ES-I3 (cell line): Measurements from ENCODE around the gene AVEN.
A peak's percentile ranks its signal among the peaks of the same experiment; 100 is the strongest.

ENCODE experiments used
- H3K36me3 ChIP-seq: 2 replicates; pipeline ENCODE4 v1.6.1; 2013; ENCODE audit warnings: mild to moderate bottlenecking, low read length, control low read depth, moderate library complexity; ENCODE audit not compliant: insufficient read depth
- H3K4me1 ChIP-seq: 2 replicates; pipeline ENCODE4 v1.6.1; 2013; ENCODE audit warnings: mild to moderate bottlenecking, control low read depth, low read length; ENCODE audit not compliant: insufficient read depth
- H3K9ac ChIP-seq: 2 replicates; pipeline ENCODE4 v1.6.1; 2013; ENCODE audit warnings: low read depth, mild to moderate bottlenecking, low read length, moderate library complexity
- H3K9me3 ChIP-seq: 2 replicates; pipeline ENCODE4 v1.6.1; 2013; ENCODE audit warnings: mild to moderate bottlenecking, low read length, moderate library complexity; ENCODE audit not compliant: control insufficient read depth, insufficient read depth

The AVEN gene

GRCh38 chr15:34038871-34039789, at the start of gene AVEN:
Gene AVEN (minus strand): TSS chr15:34039204. CDS start chr15:34039046, 158 bp downstream.
- Histone ChIP-seq H3K9ac (peak within 1 kb of the TSS; percentile 73), H3K9me3 (no peaks in the 10 kb centered on the region), H3K4me1 (peaks cover 6% of the 10 kb centered on the region), H3K36me3 (no peaks in the 10 kb centered on the region)

GRCh38 chr15:34085746-34086145, 46.7 kb upstream of the AVEN start:
- no peaks in the 10 kb centered on the region for H3K4me1 ChIP-seq
- H3K9me3 ChIP-seq: no peaks in the 10 kb centered on the region
- H3K9ac ChIP-seq: no peak overlapping the region
- H3K36me3 ChIP-seq: peaks cover 6% of the 10 kb centered on the region; the same call in 1 of the 2 replicates

GRCh38 chr15:34084086-34084485, 45.1 kb upstream of the AVEN start:
- H3K36me3 ChIP-seq: peaks cover 6% of the 10 kb centered on the region; the same call in 1 of the 2 replicates
- no peak overlapping the region for H3K9ac ChIP-seq
- H3K4me1 ChIP-seq: no peaks in the 10 kb centered on the region
- no peaks in the 10 kb centered on the region for H3K9me3 ChIP-seq

GRCh38 chr15:34079904-34080303, 40.9 kb upstream of the AVEN start:
- H3K9ac ChIP-seq: no peak overlapping the region
- H3K36me3 ChIP-seq: no peaks in the 10 kb centered on the region
- H3K9me3 ChIP-seq: no peaks in the 10 kb centered on the region
- H3K4me1 ChIP-seq: no peaks in the 10 kb centered on the region

DNA sequence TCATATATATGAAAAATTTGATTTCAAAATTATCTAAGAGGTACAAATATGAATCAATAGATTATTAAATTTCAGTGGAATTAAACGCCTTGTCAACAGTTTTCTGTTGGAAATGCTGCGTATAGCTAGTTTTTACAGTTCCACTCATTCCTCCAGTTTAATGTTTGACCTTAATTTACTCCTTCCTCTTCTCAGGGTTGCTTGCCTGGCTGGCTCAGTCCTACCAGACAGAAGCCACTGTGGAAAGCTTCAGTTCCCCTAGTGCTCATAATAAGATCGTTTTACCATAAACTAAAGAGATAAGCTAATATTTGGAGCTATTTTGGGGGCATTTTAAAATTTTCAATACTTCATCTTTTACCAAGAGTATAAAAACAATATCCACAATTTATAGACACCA, 39.9 kb upstream of the AVEN start:
- no peaks in the 10 kb centered on the region for H3K4me1 ChIP-seq
- H3K9me3 ChIP-seq: no peaks in the 10 kb centered on the region
- H3K9ac ChIP-seq: no peak overlapping the region
- H3K36me3 ChIP-seq: no peaks in the 10 kb centered on the region

GRCh38 chr15:34076785-34077184, 37.8 kb upstream of the AVEN start:
- Histone ChIP-seq H3K9ac (no peak overlapping the region), H3K9me3 (no peaks in the 10 kb centered on the region), H3K4me1 (no peaks in the 10 kb centered on the region), H3K36me3 (no peaks in the 10 kb centered on the region)

DNA sequence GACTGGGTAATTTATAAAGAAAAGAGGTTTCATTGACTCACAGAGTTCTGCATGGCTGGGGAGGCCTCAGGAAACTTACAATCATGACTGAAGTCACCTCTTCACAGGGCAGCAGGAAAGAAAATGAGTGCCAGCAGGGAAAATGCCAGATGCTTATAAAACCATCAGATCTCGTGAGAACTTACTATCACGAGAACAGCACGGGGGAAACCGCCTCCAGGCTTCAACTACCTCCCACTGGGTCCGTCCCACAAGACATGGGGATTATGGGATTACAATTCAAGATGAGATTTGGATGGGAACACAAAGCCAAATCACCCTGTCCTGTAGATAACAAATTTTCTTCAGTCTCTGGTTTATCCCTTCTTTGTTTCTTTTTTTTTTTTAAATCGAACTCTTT, 31.0 kb upstream of the AVEN start:
- H3K36me3 ChIP-seq: no peaks in the 10 kb centered on the region
- no peaks in the 10 kb centered on the region for H3K9me3 ChIP-seq
- H3K9ac ChIP-seq: no peak overlapping the region
- no peaks in the 10 kb centered on the region for H3K4me1 ChIP-seq

DNA sequence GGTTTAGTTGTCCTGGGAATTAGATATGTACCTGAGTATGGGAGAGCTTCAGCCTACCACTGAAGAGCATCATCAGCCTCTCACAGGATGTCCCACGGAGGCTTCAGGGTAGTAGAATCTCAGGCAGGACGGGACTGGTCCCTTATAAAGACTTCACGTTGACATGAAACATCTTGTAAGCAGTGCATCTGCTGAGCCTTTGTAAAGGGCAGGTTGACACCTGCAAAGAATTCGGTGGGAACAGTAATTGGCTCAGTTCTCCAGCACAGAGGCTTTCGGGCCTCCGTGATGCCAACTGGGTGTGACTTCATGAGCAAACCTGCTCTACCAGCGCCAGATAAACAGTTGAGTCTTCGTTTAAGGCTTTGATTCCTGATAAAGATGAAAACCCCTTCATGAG, 26.9 kb upstream of the AVEN start:
- Histone ChIP-seq H3K9me3 (no peaks in the 10 kb centered on the region), H3K36me3 (no peaks in the 10 kb centered on the region), H3K4me1 (no peaks in the 10 kb centered on the region), H3K9ac (no peak overlapping the region)

- Histone ChIP-seq H3K9ac (no peak overlapping the region), H3K9me3 (no peaks in the 10 kb centered on the region), H3K36me3 (no peaks in the 10 kb centered on the region), H3K4me1 (no peaks in the 10 kb centered on the region)
Measured at GRCh38 chr15:34065261-34065660, 26.3 kb upstream of the AVEN start.

DNA sequence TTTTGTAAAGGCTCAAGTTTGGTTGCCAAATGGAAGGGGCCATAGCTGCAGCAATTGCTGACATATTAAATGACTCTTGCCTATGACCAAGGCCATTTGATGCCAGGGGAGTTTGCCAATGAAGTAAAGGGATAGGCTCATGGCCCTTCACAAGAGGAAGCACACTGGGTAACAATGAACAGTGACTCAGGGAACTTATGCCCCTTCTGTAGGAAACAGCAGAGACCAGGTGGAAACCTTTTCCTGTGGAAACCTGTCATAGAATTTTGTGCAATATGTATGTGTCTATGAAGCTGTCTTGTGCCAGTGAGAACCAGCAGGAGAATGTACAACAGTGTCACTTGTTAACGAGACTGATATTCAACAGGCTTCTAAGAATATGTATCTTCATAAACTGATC, 25.4 kb upstream of the AVEN start:
- Histone ChIP-seq H3K4me1 (no peaks in the 10 kb centered on the region), H3K36me3 (no peaks in the 10 kb centered on the region), H3K9ac (no peak overlapping the region), H3K9me3 (no peaks in the 10 kb centered on the region)

DNA sequence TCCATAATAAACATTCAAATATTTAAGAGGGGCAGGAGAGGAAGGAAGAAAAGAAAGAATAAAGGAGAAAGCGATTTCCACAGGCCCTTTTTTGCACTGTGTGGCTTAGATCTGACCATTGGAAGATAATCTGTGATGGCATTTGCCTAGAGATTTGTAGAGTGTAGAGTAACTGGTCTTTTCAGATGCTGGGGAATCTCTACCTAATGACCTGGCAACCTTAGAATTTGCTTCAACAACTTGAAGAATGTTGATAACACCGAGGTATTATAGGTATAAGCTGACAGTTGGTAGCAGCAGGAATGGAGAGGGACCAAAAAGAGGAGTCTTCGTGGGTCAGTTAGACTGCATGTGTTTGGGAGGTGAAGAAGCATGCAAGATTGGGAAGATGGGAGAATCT, 20.9 kb upstream of the AVEN start:
- no peaks in the 10 kb centered on the region for H3K9me3 ChIP-seq
- no peaks in the 10 kb centered on the region for H3K36me3 ChIP-seq
- no peaks in the 10 kb centered on the region for H3K4me1 ChIP-seq
- no peak overlapping the region for H3K9ac ChIP-seq

DNA sequence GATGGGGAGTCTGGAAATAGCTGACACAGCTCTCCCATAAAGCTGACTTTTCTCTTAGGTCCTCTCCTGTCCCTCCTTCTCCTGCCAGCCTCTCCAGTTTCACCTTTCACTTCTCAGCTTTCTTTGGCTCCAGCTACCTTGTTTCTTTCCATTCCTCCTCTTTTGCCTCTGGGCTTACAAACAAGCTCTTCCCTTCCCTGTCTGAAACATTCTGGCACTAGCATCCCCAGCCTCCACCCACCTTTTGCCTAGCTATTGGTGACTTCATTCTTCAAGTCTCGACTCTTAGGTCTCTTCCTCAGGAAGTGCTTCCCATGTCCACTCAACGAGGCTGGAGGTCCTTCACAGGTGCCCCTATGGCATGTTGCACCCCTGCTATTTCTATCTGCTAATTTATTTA, 20.5 kb upstream of the AVEN start:
- no peak overlapping the region for H3K9ac ChIP-seq
- H3K9me3 ChIP-seq: no peaks in the 10 kb centered on the region
- no peaks in the 10 kb centered on the region for H3K36me3 ChIP-seq
- H3K4me1 ChIP-seq: no peaks in the 10 kb centered on the region

DNA sequence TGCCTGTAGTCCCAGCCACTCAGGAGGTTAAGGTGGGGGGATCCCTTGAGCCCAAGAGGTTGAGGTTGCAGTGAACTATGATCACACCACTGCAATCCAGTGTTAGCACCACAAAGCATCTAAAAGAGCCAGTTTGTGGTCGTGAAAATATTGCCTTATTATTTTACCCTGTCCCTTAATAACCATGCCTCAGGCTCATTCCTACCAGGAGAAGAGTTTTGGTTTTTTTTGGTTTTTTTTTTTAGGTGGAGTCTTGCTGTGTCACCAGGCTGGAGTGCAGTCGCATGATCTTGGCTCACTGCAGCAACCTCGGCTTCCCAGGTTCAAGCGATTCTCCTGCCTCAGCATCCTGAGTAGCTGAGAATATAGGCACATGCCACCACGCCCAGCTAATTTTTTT, 17.9 kb upstream of the AVEN start:
- Histone ChIP-seq H3K9me3 (no peaks in the 10 kb centered on the region), H3K9ac (no peak overlapping the region), H3K4me1 (no peaks in the 10 kb centered on the region), H3K36me3 (no peaks in the 10 kb centered on the region)

GRCh38 chr15:34055868-34056595, 17.0 kb upstream of the AVEN start:
- no peak overlapping the region for H3K9ac ChIP-seq
- H3K36me3 ChIP-seq: no peaks in the 10 kb centered on the region
- no peaks in the 10 kb centered on the region for H3K9me3 ChIP-seq

More at GRCh38 chr15:34055868-34056595, 17.0 kb upstream of the AVEN start:
- no peaks in the 10 kb centered on the region for H3K4me1 ChIP-seq
